OCI-LY7 (cell line): Measurements from ENCODE around the gene CLIC4. TPM values are rescaled to one million over a fixed set of nuclear protein-coding genes. Genes with fewer than 3 reads are reported as not detected.

Source experiments
- BruUV-seq: library from RNA; stranded (reverse); fragments of 400-500 nt; replicated peaks from 2 replicates; lab custom pipeline; 2021; lab: Mats Ljungman, UMichigan
- CTCF ChIA-PET: fragments of 300-600 bp; sonication (Branson Sonifier 250); formaldehyde crosslinking; loops from one replicate; lab custom pipeline; 2022; ENCODE audit warnings: antibody characterized with exemption; ENCODE audit not compliant: unreplicated experiment; lab: Charles Lee
- POLR2A ChIA-PET: fragments of 300-600 bp; sonication (Branson Sonifier 250); formaldehyde crosslinking; loops from one replicate; lab custom pipeline; 2022; ENCODE audit warnings: antibody characterized with exemption; lab: Charles Lee
- DNase-seq: peaks from one replicate; pipeline ENCODE4 v3.0.0-alpha.2; 2015; ENCODE audit warnings: low spot score
- H2AFZ ChIP-seq: fragments of 200-600 bp; sonication (generic), shearing (Covaris generic); 2 replicates; pipeline ENCODE4 v1.6.1; 2014; ENCODE audit warnings: mild to moderate bottlenecking, antibody characterized with exemption, low read length, moderate library complexity
- H3K27ac ChIP-seq: fragments of 200-600 bp; sonication (generic); 2 replicates; pipeline ENCODE4 v1.5.1; 2014; ENCODE audit warnings: mixed run types, low read depth, mild to moderate bottlenecking, moderate library complexity, low read length, inconsistent platforms; ENCODE audit not compliant: poor library complexity, severe bottlenecking
- H3K36me3 ChIP-seq: fragments of 200-600 bp; sonication (generic); 2 replicates; pipeline ENCODE4 v1.6.1; 2014; ENCODE audit warnings: mild to moderate bottlenecking, antibody characterized with exemption, low read length, moderate library complexity, mixed read lengths; ENCODE audit not compliant: insufficient read depth
- H3K4me1 ChIP-seq: fragments of 200-600 bp; sonication (generic); 2 replicates; pipeline ENCODE4 v1.5.1; 2014; ENCODE audit warnings: mild to moderate bottlenecking, low read length; ENCODE audit not compliant: insufficient read depth, poor library complexity, severe bottlenecking
- H3K4me2 ChIP-seq: fragments of 200-600 bp; sonication (generic); 2 replicates; pipeline ENCODE4 v1.6.1; 2014; ENCODE audit warnings: mild to moderate bottlenecking, low read length
- H3K4me3 ChIP-seq: fragments of 200-600 bp; sonication (generic); 2 replicates; pipeline ENCODE4 v1.5.1; 2014; ENCODE audit warnings: mild to moderate bottlenecking, low read depth, low read length; ENCODE audit not compliant: poor library complexity, severe bottlenecking
- H3K79me2 ChIP-seq: fragments of 200-600 bp; sonication (generic); 2 replicates; pipeline ENCODE4 v1.6.1; 2016; ENCODE audit warnings: low read depth, mild to moderate bottlenecking, low read length, moderate library complexity, mixed read lengths; ENCODE audit not compliant: insufficient read depth
- H3K9me2 ChIP-seq: fragments of 200-600 bp; sonication (generic); 2 replicates; pipeline ENCODE4 v1.6.1; 2016; ENCODE audit warnings: mild to moderate bottlenecking, low read length, mixed read lengths; ENCODE audit not compliant: insufficient read depth
- H3K9me3 ChIP-seq: fragments of 200-600 bp; sonication (generic); 2 replicates; pipeline ENCODE4 v1.6.1; 2014; ENCODE audit warnings: mild to moderate bottlenecking, mixed run types, low read length, mixed read lengths
- H4K20me1 ChIP-seq: fragments of 200-600 bp; sonication (generic); 2 replicates; pipeline ENCODE4 v1.6.1; 2014; ENCODE audit warnings: mild to moderate bottlenecking, antibody characterized with exemption, low read length, moderate library complexity, mixed read lengths; ENCODE audit not compliant: insufficient read depth
- EZH2phosphoT487 ChIP-seq: fragments of 200-600 bp; sonication (generic); IDR thresholded peaks from 2 replicates; pipeline ENCODE4 v1.6.1; 2018; ENCODE audit warnings: low read depth, borderline replicate concordance, mild to moderate bottlenecking, mixed run types, antibody characterized with exemption, low read length, moderate library complexity, mixed read lengths
- intact Hi-C: fragments of 100-400 bp; cut with micrococcal nuclease; formaldehyde crosslinking; loops from one replicate; pipeline ENCODE4 v1.10.0; 2022; ENCODE audit not compliant: unreplicated experiment
- total RNA-seq, 2 experiments: library from RNA; depleted of rRNA in 1 of 2; stranded (reverse); fragments of >200 nt in 1 of 2; shearing (Covaris generic) in 1 of 2; gene quantifications; 2 replicates each; pipeline ENCODE4 v1.2.3, GENCODE V29; 2014 to 2022
- TF ChIP-seq, protein P1 (sequence below): fragments of 200-600 bp; sonication (generic); conservative IDR thresholded peaks from 2 replicates; pipeline ENCODE4 v1.5.1; 2014; ENCODE audit warnings: mild to moderate bottlenecking, antibody characterized with exemption, low read length, moderate library complexity, mixed read lengths

The CLIC4 gene
- total RNA-seq, 2 experiments from 2014 or later = 35.5 to 116 TPM

DNA sequence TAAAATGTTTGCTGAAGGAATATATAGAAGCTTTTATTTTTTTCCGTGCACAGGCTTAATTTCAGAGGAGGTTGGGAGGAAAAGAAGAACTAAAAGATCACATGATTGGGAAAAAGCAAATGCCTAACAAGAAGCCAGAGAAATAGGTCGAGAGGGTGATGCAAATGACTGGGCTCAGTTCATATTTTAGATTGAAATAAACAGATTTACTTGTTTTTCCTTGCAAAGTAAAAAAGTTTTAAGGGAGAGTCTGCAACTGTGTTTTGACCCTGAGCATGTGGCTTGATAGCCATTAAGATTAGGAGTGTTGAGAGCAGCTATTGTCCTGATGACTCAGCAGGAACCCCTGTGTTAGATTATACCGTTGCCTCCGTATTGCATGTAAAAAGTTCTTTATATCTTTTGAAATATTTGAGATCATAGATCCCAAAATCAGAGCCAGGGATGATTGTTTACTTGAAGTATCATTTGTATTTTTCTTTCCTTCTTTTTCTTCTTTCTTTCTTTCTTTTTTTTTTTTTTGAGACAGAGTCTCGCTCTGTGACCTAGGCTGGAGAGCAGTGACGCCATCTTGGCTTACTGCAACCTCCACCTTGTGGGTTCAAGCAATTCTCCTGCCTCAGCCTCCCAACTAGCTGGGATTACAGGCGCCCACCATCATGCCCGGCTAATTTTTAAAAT lies 20.2 kb downstream of the CLIC4 start:
- ChIA-PET POLR2A (no interaction called here), CTCF (no interaction called here)
- Histone ChIP-seq H3K27ac (no peak overlapping the region), H3K79me2 (peaks cover 98% of the 10 kb centered on the region), H3K4me3 (no peak overlapping the region), H3K9me3 (no peaks in the 10 kb centered on the region), H3K36me3 (peaks cover 21% of the 10 kb centered on the region), H3K9me2 (no peaks in the 10 kb centered on the region), H3K4me1 (peaks cover 28% of the 10 kb centered on the region), H3K4me2 (no peak overlapping the region), H2AFZ (no peak overlapping the region), H4K20me1 (0 out of 2 replicates have a peak, but pooled peaks cover 26% of the 10 kb centered on the region)
- TSS peak; percentile 11 for BruUV-seq
- intact Hi-C loops = no loop called here
- TF ChIP-seq EZH2phosphoT487 = no peak
- TF ChIP-seq, protein P1, sequence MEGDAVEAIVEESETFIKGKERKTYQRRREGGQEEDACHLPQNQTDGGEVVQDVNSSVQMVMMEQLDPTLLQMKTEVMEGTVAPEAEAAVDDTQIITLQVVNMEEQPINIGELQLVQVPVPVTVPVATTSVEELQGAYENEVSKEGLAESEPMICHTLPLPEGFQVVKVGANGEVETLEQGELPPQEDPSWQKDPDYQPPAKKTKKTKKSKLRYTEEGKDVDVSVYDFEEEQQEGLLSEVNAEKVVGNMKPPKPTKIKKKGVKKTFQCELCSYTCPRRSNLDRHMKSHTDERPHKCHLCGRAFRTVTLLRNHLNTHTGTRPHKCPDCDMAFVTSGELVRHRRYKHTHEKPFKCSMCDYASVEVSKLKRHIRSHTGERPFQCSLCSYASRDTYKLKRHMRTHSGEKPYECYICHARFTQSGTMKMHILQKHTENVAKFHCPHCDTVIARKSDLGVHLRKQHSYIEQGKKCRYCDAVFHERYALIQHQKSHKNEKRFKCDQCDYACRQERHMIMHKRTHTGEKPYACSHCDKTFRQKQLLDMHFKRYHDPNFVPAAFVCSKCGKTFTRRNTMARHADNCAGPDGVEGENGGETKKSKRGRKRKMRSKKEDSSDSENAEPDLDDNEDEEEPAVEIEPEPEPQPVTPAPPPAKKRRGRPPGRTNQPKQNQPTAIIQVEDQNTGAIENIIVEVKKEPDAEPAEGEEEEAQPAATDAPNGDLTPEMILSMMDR = no peak
- DNase-seq = no peak

DNA sequence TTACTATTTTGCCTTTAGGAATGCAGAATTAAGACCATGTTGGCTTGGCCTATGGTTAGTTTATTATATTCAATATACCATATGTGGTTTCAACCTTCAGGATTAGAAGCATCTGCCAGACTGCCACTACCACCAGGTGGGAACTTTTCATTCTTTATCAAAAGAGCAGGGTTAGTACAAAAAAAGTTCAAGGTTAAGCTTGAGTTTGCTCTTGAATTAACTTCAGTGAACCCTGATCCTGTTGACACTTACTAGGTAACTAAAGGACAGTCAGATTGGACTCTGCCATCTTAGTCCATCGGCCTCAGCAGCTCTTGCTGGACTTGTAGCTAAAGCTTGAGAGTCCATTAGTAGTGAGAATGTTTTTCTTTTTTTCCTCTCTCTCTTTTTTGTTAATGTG lies 22.1 kb downstream of the CLIC4 start:
- 0 out of 2 replicates have a peak, but pooled peaks cover 24% of the 10 kb centered on the region for H4K20me1 ChIP-seq
- H2AFZ ChIP-seq = no peak overlapping the region
- no TSS peak for BruUV-seq
- H3K27ac ChIP-seq = no peak overlapping the region
- no peak for DNase-seq
- no peaks in the 10 kb centered on the region for H3K9me3 ChIP-seq
- no peak overlapping the region for H3K4me3 ChIP-seq
- H3K79me2 ChIP-seq = peaks cover 98% of the 10 kb centered on the region
- no peaks in the 10 kb centered on the region for H3K9me2 ChIP-seq
- H3K4me2 ChIP-seq = no peak overlapping the region
- CTCF ChIA-PET = no interaction called here
- POLR2A ChIA-PET = interaction anchor here (0.6 kb wide), 1 partner anchor 28 kb away, joined by 5 read pairs; no protein-coding TSS in a partner anchor
- TF ChIP-seq, protein P1 = no peak
- no peak for TF ChIP-seq EZH2phosphoT487
- peaks cover 26% of the 10 kb centered on the region for H3K4me1 ChIP-seq
- intact Hi-C loops = no loop called here
- H3K36me3 ChIP-seq = peaks cover 17% of the 10 kb centered on the region
